ENCODE measurements around the gene GNAI3. TPM values are rescaled to one million over a fixed set of nuclear protein-coding genes. Genes with fewer than 3 reads are reported as not detected.
A peak's percentile ranks its signal among the peaks of the same experiment; 100 is the strongest.

The GNAI3 gene
- polyA plus RNA-seq, 1 experiment, result 14.8 TPM

DNA sequence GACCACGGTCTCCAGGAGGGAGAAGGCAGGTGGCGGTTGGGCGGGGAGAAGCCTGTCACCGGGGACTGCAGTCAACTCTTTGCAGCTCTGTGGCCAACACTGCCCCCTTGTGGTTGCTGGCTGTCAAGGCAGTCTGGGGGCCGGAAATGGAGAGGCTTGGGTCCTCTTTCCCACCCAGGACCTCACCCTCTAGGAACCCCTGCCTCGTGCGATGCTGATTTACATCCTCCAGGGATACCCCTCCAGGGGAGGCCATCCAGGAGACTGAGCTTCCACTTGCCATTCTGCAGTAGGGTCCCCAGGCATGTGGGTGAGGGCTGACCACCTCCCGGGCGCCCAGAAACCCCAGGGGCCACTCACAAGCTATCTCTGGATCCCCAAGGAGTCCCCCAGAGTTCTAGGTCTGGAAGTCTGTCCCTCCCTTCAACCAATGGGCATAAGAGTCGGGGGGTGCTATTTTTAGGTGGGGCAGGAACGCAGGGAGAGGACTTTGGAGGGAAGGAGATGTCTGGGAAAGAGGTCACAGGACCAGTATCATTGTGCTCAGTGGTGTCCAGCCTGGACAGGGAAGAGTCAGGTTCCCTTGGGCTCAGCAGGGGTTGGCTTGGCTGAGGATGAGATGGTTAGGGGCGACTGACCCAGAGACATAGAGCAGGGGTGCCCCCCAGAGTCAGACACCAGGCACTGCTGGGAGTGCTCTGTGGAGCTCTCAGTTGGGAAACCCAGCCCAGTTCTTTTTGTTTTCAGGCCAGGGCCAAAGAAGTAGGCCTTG is 15.9 kb upstream of the GNAI3 start:
- Histone ChIP-seq H3K27me3 (ENCODE audit: control insufficient read depth, insufficient read depth, low read length) (peaks cover 7% of the 10 kb centered on the region), H3K27ac (ENCODE audit: low read depth, low read length) (peak overlapping the region; percentile 52), H3K4me3 (ENCODE audit: low read depth, low read length) (no peak overlapping the region), H3K9me3 (ENCODE audit: control insufficient read depth, insufficient read depth, low read length) (no peaks in the 10 kb centered on the region)
- TF ChIP-seq, protein P1, sequence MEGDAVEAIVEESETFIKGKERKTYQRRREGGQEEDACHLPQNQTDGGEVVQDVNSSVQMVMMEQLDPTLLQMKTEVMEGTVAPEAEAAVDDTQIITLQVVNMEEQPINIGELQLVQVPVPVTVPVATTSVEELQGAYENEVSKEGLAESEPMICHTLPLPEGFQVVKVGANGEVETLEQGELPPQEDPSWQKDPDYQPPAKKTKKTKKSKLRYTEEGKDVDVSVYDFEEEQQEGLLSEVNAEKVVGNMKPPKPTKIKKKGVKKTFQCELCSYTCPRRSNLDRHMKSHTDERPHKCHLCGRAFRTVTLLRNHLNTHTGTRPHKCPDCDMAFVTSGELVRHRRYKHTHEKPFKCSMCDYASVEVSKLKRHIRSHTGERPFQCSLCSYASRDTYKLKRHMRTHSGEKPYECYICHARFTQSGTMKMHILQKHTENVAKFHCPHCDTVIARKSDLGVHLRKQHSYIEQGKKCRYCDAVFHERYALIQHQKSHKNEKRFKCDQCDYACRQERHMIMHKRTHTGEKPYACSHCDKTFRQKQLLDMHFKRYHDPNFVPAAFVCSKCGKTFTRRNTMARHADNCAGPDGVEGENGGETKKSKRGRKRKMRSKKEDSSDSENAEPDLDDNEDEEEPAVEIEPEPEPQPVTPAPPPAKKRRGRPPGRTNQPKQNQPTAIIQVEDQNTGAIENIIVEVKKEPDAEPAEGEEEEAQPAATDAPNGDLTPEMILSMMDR (IDR thresholded peaks at IDR 0.05; ENCODE audit: low read depth, low read length), result peak; percentile 98
- CTCF ChIA-PET, result interaction anchor here (0.5 to 17.0 kb wide), 77 partner anchors 9 to 570 kb away, joined by 3 to 1351 read pairs (median 4); partner anchors contain the start of genes AMIGO1, ATXN7L2, CLCC1 and CYB561D1
- POLR2A ChIA-PET, result interaction anchor here (0.7 to 1.8 kb wide), 4 partner anchors 23 to 433 kb away, joined by 3 to 9 read pairs (median 4); partner anchors contain the start of genes AMIGO1 and CYB561D1
- peak; percentile 55 for DNase-seq (ENCODE audit: low read depth, low spot score)

DNA sequence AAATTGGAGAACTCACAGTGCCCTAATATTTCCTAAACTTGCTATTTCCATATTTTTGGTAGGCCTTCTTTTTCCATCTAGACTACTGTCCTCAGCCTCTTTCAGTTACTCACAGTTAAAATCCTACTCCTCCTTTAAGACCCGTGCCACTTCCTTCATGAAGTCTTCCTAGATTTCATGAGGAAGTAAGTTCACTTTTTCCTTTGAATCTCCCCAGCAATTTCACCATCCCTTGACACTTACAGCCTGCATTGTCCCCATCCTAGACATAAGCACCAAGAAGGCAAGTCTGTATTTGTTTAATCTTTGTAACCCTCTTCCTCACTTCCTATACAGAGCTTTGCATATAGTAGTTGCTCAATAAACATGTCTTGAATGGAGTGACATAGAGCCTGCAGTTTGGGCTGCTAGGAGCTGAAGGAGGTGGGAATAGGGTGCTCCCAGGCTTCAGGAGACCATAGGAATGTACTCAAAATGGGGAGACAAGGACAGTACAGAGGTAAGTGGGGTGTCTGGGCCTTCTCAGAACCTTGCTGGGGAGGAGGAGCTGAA is 14.0 kb upstream of the GNAI3 start:
- no peak for DNase-seq (ENCODE audit: low read depth, low spot score)
- ChIA-PET POLR2A (no interaction called here), CTCF (interaction anchor here (0.7 to 17.0 kb wide), 5 partner anchors 11 to 270 kb away, joined by 3 to 1351 read pairs (median 14); partner anchors contain the start of genes AMIGO1, ATXN7L2, CYB561D1 and GNAI3)
- Histone ChIP-seq H3K9me3 (ENCODE audit: control insufficient read depth, insufficient read depth, low read length) (no peaks in the 10 kb centered on the region), H3K4me3 (ENCODE audit: low read depth, low read length) (no peak overlapping the region), H3K27me3 (ENCODE audit: control insufficient read depth, insufficient read depth, low read length) (peaks cover 5% of the 10 kb centered on the region), H3K27ac (ENCODE audit: low read depth, low read length) (no peak overlapping the region)
- TF ChIP-seq, protein P1 (IDR thresholded peaks at IDR 0.05; ENCODE audit: low read depth, low read length), result no peak

DNA sequence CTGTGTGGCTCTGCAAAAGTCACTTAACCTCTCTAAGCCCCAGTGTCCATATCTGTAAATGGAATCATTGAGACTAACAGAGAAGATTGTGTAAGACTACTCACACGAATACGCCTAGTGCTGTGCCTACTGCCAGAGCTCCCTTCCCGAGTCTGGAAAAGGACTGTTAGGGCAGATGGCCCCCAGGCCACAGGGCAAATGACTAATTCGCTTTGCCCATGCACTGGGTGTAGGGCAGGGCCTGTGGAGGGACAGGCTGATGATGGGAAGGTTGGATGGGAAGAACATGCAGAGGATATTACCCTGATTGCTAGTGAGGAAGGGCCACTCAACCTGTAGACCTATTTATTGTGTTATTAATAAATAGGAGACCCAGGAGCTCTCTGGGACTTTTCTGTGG is 12.9 kb upstream of the GNAI3 start:
- Histone ChIP-seq H3K27ac (ENCODE audit: low read depth, low read length) (no peak overlapping the region), H3K4me3 (ENCODE audit: low read depth, low read length) (no peak overlapping the region), H3K9me3 (ENCODE audit: control insufficient read depth, insufficient read depth, low read length) (no peaks in the 10 kb centered on the region), H3K27me3 (ENCODE audit: control insufficient read depth, insufficient read depth, low read length) (peaks cover 5% of the 10 kb centered on the region)
- CTCF ChIA-PET, result interaction anchor here (1.6 to 17.0 kb wide), 3 partner anchors 10 to 105 kb away, joined by 4 to 1351 read pairs (median 8); partner anchors contain the start of genes AMIGO1, ATXN7L2 and CYB561D1
- TF ChIP-seq, protein P1 (IDR thresholded peaks at IDR 0.05; ENCODE audit: low read depth, low read length), result no peak
- POLR2A ChIA-PET, result no interaction called here
- no peak for DNase-seq (ENCODE audit: low read depth, low spot score)

DNA sequence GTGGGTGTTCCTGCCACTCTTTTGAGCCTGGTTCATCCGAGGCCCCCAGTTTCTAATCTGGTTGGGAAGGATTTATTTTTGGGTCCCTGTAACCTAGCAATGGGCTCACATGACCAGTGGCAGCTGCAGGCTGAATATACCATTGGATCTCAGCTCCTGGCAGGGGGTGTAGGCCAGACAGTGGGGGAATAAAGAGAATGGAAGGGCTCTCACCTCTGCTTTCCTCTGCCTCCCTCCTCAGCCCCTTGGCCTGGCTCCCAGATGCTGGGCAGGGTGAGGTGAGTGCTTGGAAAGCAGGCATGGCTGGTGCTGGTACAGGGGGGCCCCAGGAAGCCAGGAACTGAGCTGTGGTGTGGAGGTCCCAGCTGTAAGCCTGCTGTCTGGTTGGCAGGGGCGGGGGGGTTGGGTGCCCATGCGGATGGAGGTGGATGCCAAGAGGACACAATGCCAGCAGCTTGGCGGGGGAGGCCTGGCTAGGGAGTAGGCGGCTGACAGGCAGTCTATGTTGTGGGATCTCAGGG is 12.4 kb upstream of the GNAI3 start:
- DNase-seq (ENCODE audit: low read depth, low spot score), result no peak
- Histone ChIP-seq H3K9me3 (ENCODE audit: control insufficient read depth, insufficient read depth, low read length) (no peaks in the 10 kb centered on the region), H3K27me3 (ENCODE audit: control insufficient read depth, insufficient read depth, low read length) (peaks cover 7% of the 10 kb centered on the region), H3K4me3 (ENCODE audit: low read depth, low read length) (no peak overlapping the region), H3K27ac (ENCODE audit: low read depth, low read length) (no peak overlapping the region)
- CTCF ChIA-PET, result interaction anchor here (1.6 to 17.0 kb wide), 3 partner anchors 10 to 105 kb away, joined by 4 to 1351 read pairs (median 8); partner anchors contain the start of genes AMIGO1, ATXN7L2 and CYB561D1
- POLR2A ChIA-PET, result interaction anchor here (0.6 kb wide), 1 partner anchor 42 kb away, joined by 3 read pairs; the partner anchor contains the start of gene CYB561D1
- TF ChIP-seq, protein P1 (IDR thresholded peaks at IDR 0.05; ENCODE audit: low read depth, low read length), result no peak
